ENCODE measurements around the gene RARS2.

The RARS2 gene

GRCh38 chr6:87473419-87473903, 116.3 kb downstream of the RARS2 start:
- no peak for TF ChIP-seq FOXP2 (optimal IDR thresholded peaks at IDR 0.05; ENCODE audit: borderline replicate concordance, extremely low read depth, extremely low read length, insufficient read depth)
- TF ChIP-seq POLR2AphosphoS5 (IDR thresholded peaks at IDR 0.05; ENCODE audit: low read depth, low read length), result no peak
- 0 out of 2 replicates have a peak, but pooled peaks have one; percentile 63 for TF ChIP-seq SIN3A (IDR thresholded peaks at IDR 0.05; ENCODE audit: borderline replicate concordance, insufficient read depth, low read length)
- no peak for TF ChIP-seq TAF1 (IDR thresholded peaks at IDR 0.05; ENCODE audit: borderline replicate concordance, insufficient read depth, low read length)
- TF ChIP-seq REST (IDR thresholded peaks at IDR 0.05; ENCODE audit: insufficient read depth in 1 of 2, low read depth in 2 of 2, low read length in 2 of 2), result no peak

- TF ChIP-seq FOXP2 (optimal IDR thresholded peaks at IDR 0.05; ENCODE audit: borderline replicate concordance, extremely low read depth, extremely low read length, insufficient read depth), result peak; percentile 36
- TF ChIP-seq TAF1 (IDR thresholded peaks at IDR 0.05; ENCODE audit: borderline replicate concordance, insufficient read depth, low read length), result peak; percentile 74
- TF ChIP-seq SIN3A (IDR thresholded peaks at IDR 0.05; ENCODE audit: borderline replicate concordance, insufficient read depth, low read length), result 0 out of 2 replicates have a peak, but pooled peaks have one; percentile 61
- no peak for TF ChIP-seq REST (IDR thresholded peaks at IDR 0.05; ENCODE audit: insufficient read depth in 1 of 2, low read depth in 2 of 2, low read length in 2 of 2)
- TF ChIP-seq POLR2AphosphoS5 (IDR thresholded peaks at IDR 0.05; ENCODE audit: low read depth, low read length), result peak; percentile 82
These were observed 117.0 kb downstream of the RARS2 start, which contains the start of gene SLC35A1 for GRCh38 chr6:87472525-87473418. Gene SLC35A1, plus strand, starts transcription at chr6:87472974. Its CDS starts 30 bp downstream, at chr6:87473004.

GRCh38 chr6:87465051-87465450, 124.7 kb downstream of the RARS2 start:
- TF ChIP-seq SIN3A (IDR thresholded peaks at IDR 0.05; ENCODE audit: borderline replicate concordance, insufficient read depth, low read length), result no peak
- no peak for TF ChIP-seq REST (IDR thresholded peaks at IDR 0.05; ENCODE audit: insufficient read depth in 1 of 2, low read depth in 2 of 2, low read length in 2 of 2)
- no peak for TF ChIP-seq TAF1 (IDR thresholded peaks at IDR 0.05; ENCODE audit: borderline replicate concordance, insufficient read depth, low read length)
- TF ChIP-seq FOXP2 (optimal IDR thresholded peaks at IDR 0.05; ENCODE audit: borderline replicate concordance, extremely low read depth, extremely low read length, insufficient read depth), result no peak
- no peak for TF ChIP-seq POLR2AphosphoS5 (IDR thresholded peaks at IDR 0.05; ENCODE audit: low read depth, low read length)

Measured in PFSK-1 (cell line).